Activated CD4-positive, CD25-positive, alpha-beta regulatory T cell treated with anti-CD3 and anti-CD28 coated beads, Interleukin-2, amount 50 U/mL, for 24 hours (primary cell): ENCODE measurements around the gene NOS1AP.

ENCODE experiments used
- ATAC-seq, 2 donors: fragments of 150-1000 bp; cut with Tn5 transposase; one replicate each; pipeline ENCODE4 v1.10.0; 2021; ENCODE audit warnings: mild to moderate bottlenecking in 1 of 2, moderate library complexity in 1 of 2

The NOS1AP gene

GRCh38 chr1:162305969-162306368 lies 236.5 kb downstream of the NOS1AP start:
- ATAC-seq: no peak

- ATAC-seq: no peak
These were observed 240.8 kb downstream of the NOS1AP start for GRCh38 chr1:162310337-162310736.

GRCh38 chr1:162314206-162314605 lies 244.7 kb downstream of the NOS1AP start:
- ATAC-seq: no peak

GRCh38 chr1:162315673-162316072 lies 246.2 kb downstream of the NOS1AP start:
- ATAC-seq: no peak

- no peak for ATAC-seq
These were observed 246.7 kb downstream of the NOS1AP start for GRCh38 chr1:162316187-162316586.

- no peak for ATAC-seq
These were observed 248.1 kb downstream of the NOS1AP start for GRCh38 chr1:162317621-162318020.

GRCh38 chr1:162319493-162320175 lies 250.1 kb downstream of the NOS1AP start:
- ATAC-seq: no peak

- no peak for ATAC-seq
These were observed 252.4 kb downstream of the NOS1AP start for GRCh38 chr1:162321809-162322422.

GRCh38 chr1:162323023-162323422 lies 253.5 kb downstream of the NOS1AP start:
- no peak for ATAC-seq

- ATAC-seq: no peak
These were observed 254.9 kb downstream of the NOS1AP start for GRCh38 chr1:162324396-162324795.

GRCh38 chr1:162326559-162326958 lies 257.1 kb downstream of the NOS1AP start:
- ATAC-seq: no peak

GRCh38 chr1:162327144-162327787 lies 257.8 kb downstream of the NOS1AP start:
- no peak for ATAC-seq

- no peak for ATAC-seq
These were observed 258.3 kb downstream of the NOS1AP start for GRCh38 chr1:162327788-162328165.

- ATAC-seq: no peak
These were observed 259.0 kb downstream of the NOS1AP start for GRCh38 chr1:162328512-162328911.

GRCh38 chr1:162329826-162330225 lies 260.3 kb downstream of the NOS1AP start:
- no peak for ATAC-seq

- no peak for ATAC-seq
These were observed 264.5 kb downstream of the NOS1AP start for GRCh38 chr1:162333991-162334390.

- ATAC-seq: no peak
These were observed 265.6 kb downstream of the NOS1AP start for GRCh38 chr1:162335126-162335525.

GRCh38 chr1:162336621-162337285 lies 267.3 kb downstream of the NOS1AP start:
- no peak for ATAC-seq

GRCh38 chr1:162342452-162342983 lies 273.0 kb downstream of the NOS1AP start:
- ATAC-seq: no peak

GRCh38 chr1:162343470-162343869 lies 274.0 kb downstream of the NOS1AP start:
- no peak for ATAC-seq

GRCh38 chr1:162347281-162347680 lies 277.8 kb downstream of the NOS1AP start:
- no peak for ATAC-seq

GRCh38 chr1:162349635-162350330 lies 280.3 kb downstream of the NOS1AP start:
- no peak for ATAC-seq
